ENCODE results near the gene IRF7. TPM values are rescaled to one million over a fixed set of nuclear protein-coding genes. Genes with fewer than 3 reads are reported as not detected.

Gene IRF7
- total RNA-seq, 1 donor from 2014 or later, result 12.6 TPM

GRCh38 chr11:581342-581741 is 34.4 kb downstream of the IRF7 start:
- H3K4me1 Mint-ChIP-seq (ENCODE audit: low read depth), result peaks cover 30% of the 10 kb centered on the region
- no peaks in the 10 kb centered on the region for H3K27me3 Mint-ChIP-seq
- peak overlapping the region; percentile 2 for H3K27ac Mint-ChIP-seq
- TF ChIP-seq CTCF (IDR thresholded peaks at IDR 0.05; ENCODE audit: unreplicated experiment), result no peak
- no peaks in the 10 kb centered on the region for H3K9me3 Mint-ChIP-seq (ENCODE audit: low read depth)
- peaks cover 6% of the 10 kb centered on the region for H3K36me3 Mint-ChIP-seq (ENCODE audit: insufficient read depth)
- no peak overlapping the region for H3K4me3 Mint-ChIP-seq (ENCODE audit: low read depth)
- DNase-seq (ENCODE audit: low spot score, unreplicated experiment), result no peak

- TF ChIP-seq CTCF (IDR thresholded peaks at IDR 0.05; ENCODE audit: unreplicated experiment), result no peak
- Mint-ChIP-seq H3K9me3 (ENCODE audit: low read depth) (no peaks in the 10 kb centered on the region), H3K4me3 (ENCODE audit: low read depth) (peak overlapping the region; percentile 29), H3K27me3 (peaks cover 3% of the 10 kb centered on the region), H3K4me1 (ENCODE audit: low read depth) (peaks cover 32% of the 10 kb centered on the region), H3K27ac (peak overlapping the region; percentile 87), H3K36me3 (ENCODE audit: insufficient read depth) (peaks cover 3% of the 10 kb centered on the region)
- no peak for DNase-seq (ENCODE audit: low spot score, unreplicated experiment)
Observed at GRCh38 chr11:579830-580601, 35.7 kb downstream of the IRF7 start.

GRCh38 chr11:578276-579035 is 37.3 kb downstream of the IRF7 start:
- TF ChIP-seq CTCF (IDR thresholded peaks at IDR 0.05; ENCODE audit: unreplicated experiment), result no peak
- Mint-ChIP-seq H3K36me3 (ENCODE audit: insufficient read depth) (peaks cover 1% of the 10 kb centered on the region), H3K4me1 (ENCODE audit: low read depth) (peaks cover 42% of the 10 kb centered on the region), H3K27ac (peak overlapping the region; percentile 49), H3K27me3 (peaks cover 16% of the 10 kb centered on the region), H3K4me3 (ENCODE audit: low read depth) (peak overlapping the region; percentile 86), H3K9me3 (ENCODE audit: low read depth) (no peaks in the 10 kb centered on the region)
- DNase-seq (ENCODE audit: low spot score, unreplicated experiment), result no peak

- Mint-ChIP-seq H3K27ac (peak overlapping the region; percentile 94), H3K4me1 (ENCODE audit: low read depth) (peaks cover 42% of the 10 kb centered on the region), H3K9me3 (ENCODE audit: low read depth) (no peaks in the 10 kb centered on the region), H3K36me3 (ENCODE audit: insufficient read depth) (peaks cover 1% of the 10 kb centered on the region), H3K27me3 (peaks cover 17% of the 10 kb centered on the region), H3K4me3 (ENCODE audit: low read depth) (peak overlapping the region; percentile 86)
- TF ChIP-seq CTCF (IDR thresholded peaks at IDR 0.05; ENCODE audit: unreplicated experiment), result no peak
- DNase-seq (ENCODE audit: low spot score, unreplicated experiment), result no peak
Observed at GRCh38 chr11:577611-577894, 38.2 kb downstream of the IRF7 start.

GRCh38 chr11:576811-577610 is 38.7 kb downstream of the IRF7 start:
- no peaks in the 10 kb centered on the region for H3K9me3 Mint-ChIP-seq (ENCODE audit: low read depth)
- no peak for TF ChIP-seq CTCF (IDR thresholded peaks at IDR 0.05; ENCODE audit: unreplicated experiment)
- peaks cover 1% of the 10 kb centered on the region for H3K36me3 Mint-ChIP-seq (ENCODE audit: insufficient read depth)
- H3K4me1 Mint-ChIP-seq (ENCODE audit: low read depth), result peaks cover 42% of the 10 kb centered on the region
- peak overlapping the region; percentile 94 for H3K27ac Mint-ChIP-seq
- peaks cover 17% of the 10 kb centered on the region for H3K27me3 Mint-ChIP-seq
- H3K4me3 Mint-ChIP-seq (ENCODE audit: low read depth), result peak overlapping the region; percentile 86
- DNase-seq (ENCODE audit: low spot score, unreplicated experiment), result no peak

All from progenitor cell of endocrine pancreas (in vitro differentiated cells).